Right lobe of liver (tissue), 4 donors: ENCODE results near the gene TST.

ENCODE experiments used
- CTCF ChIP-seq, 4 donors: fragments of 200-600 bp in 3 of 4; fragments of 450-650 bp in 1 of 4; IDR thresholded peaks; one replicate each; pipeline versions ENCODE4 v1.5.1 to v1.8.0; 2016 to 2022; ENCODE audit warnings: antibody characterized with exemption in 4 of 4, mild to moderate bottlenecking in 2 of 4
- POLR2A ChIP-seq: fragments of 450-650 bp; IDR thresholded peaks from one replicate; pipeline ENCODE4 v1.6.1; 2017; ENCODE audit warnings: antibody characterized with exemption, mild to moderate bottlenecking
- donor health status: DM: no; HTN: no; CAD: no.
- donor health status: DM: no; HTN: no; CAD: no.
- donor health status: DM: no; HTN: yes; CAD: no.

GRCh38 chr22:37022483-37023337 is 3.5 kb upstream of the TST start:
- TF ChIP-seq CTCF (IDR thresholded peaks at IDR 0.05), result no peak
- no peak for TF ChIP-seq POLR2A
